A673 (cell line): Measurements from ENCODE around the gene CCDC9. TPM values are rescaled to one million over a fixed set of nuclear protein-coding genes. Genes with fewer than 3 reads are reported as not detected.
"Not testable (repeated sequence)": the region's sequence is repeated elsewhere in the genome, so short reads cannot be mapped to it uniquely, and the experiment has no call there.

ENCODE experiments used
- BruUV-seq: library from RNA; stranded (reverse); fragments of 400-500 nt; replicated peaks from 2 replicates; lab custom pipeline; 2021; lab: Mats Ljungman, UMichigan
- CTCF ChIA-PET: fragments of 300-600 bp; sonication (Branson Sonifier 250); formaldehyde crosslinking; loops from one replicate; lab custom pipeline; 2022; ENCODE audit warnings: antibody characterized with exemption; lab: Charles Lee
- POLR2A ChIA-PET: fragments of 300-600 bp; sonication (Branson Sonifier 250); formaldehyde crosslinking; loops from one replicate; lab custom pipeline; 2022; ENCODE audit warnings: antibody characterized with exemption; ENCODE audit not compliant: low non-redundant PET; lab: Charles Lee
- DNase-seq: peaks from one replicate; pipeline ENCODE4 v3.0.0-alpha.2; 2015; ENCODE audit warnings: low spot score
- H3K27ac ChIP-seq: fragments of 200-600 bp; sonication (generic); 2 replicates; pipeline ENCODE4 v1.5.1; 2016; ENCODE audit warnings: mixed run types, low read depth, mild to moderate bottlenecking, mixed read lengths, antibody characterized with exemption, low read length; ENCODE audit not compliant: poor library complexity, severe bottlenecking
- H3K27me3 ChIP-seq: fragments of 200-600 bp; sonication (generic); replicated peaks from 2 replicates; pipeline ENCODE4 v1.6.1; 2017; ENCODE audit warnings: mixed run types, low read depth, mild to moderate bottlenecking, mixed read lengths, antibody characterized with exemption, low read length; ENCODE audit not compliant: insufficient read depth, poor library complexity
- H3K36me3 ChIP-seq: fragments of 200-600 bp; sonication (generic); 2 replicates; pipeline ENCODE4 v1.6.1; 2016; ENCODE audit warnings: mixed run types, mild to moderate bottlenecking, mixed read lengths, antibody characterized with exemption, low read length; ENCODE audit not compliant: insufficient read depth, poor library complexity, severe bottlenecking
- H3K4me1 ChIP-seq: fragments of 200-600 bp; sonication (generic); 2 replicates; pipeline ENCODE4 v1.6.1; 2017; ENCODE audit warnings: mixed run types, mild to moderate bottlenecking, mixed read lengths, antibody characterized with exemption, low read length; ENCODE audit not compliant: insufficient read depth, poor library complexity, severe bottlenecking
- H3K4me3 ChIP-seq: fragments of 200-600 bp; sonication (generic); 2 replicates; pipeline ENCODE4 v1.5.1; 2016; ENCODE audit warnings: low read depth, mixed run types, mild to moderate bottlenecking, mixed read lengths, low read length; ENCODE audit not compliant: poor library complexity, severe bottlenecking
- H3K9me3 ChIP-seq: fragments of 200-600 bp; sonication (generic); 2 replicates; pipeline ENCODE4 v1.6.1; 2016; ENCODE audit warnings: mixed run types, low read depth, mild to moderate bottlenecking, mixed read lengths, antibody characterized with exemption, low read length; ENCODE audit not compliant: poor library complexity, severe bottlenecking
- EZH2 ChIP-seq: fragments of 200-600 bp; sonication (generic); IDR thresholded peaks from 2 replicates; pipeline ENCODE4 v1.6.1; 2017; ENCODE audit warnings: borderline replicate concordance, low read depth, mild to moderate bottlenecking, mixed read lengths, antibody characterized with exemption, low read length; ENCODE audit not compliant: poor library complexity, severe bottlenecking
- intact Hi-C: fragments of 100-400 bp; cut with micrococcal nuclease; formaldehyde crosslinking; loops from one replicate; pipeline ENCODE4 v1.10.0; 2022; ENCODE audit not compliant: unreplicated experiment
- total RNA-seq: library from RNA; stranded (reverse); gene quantifications from 2 replicates; pipeline ENCODE4 v1.2.3, GENCODE V29; 2021
- TF ChIP-seq, protein P1 (sequence below): fragments of 300-800, 200-600 bp; sonication (generic); conservative IDR thresholded peaks from 2 replicates; pipeline ENCODE4 v1.5.1; 2017; ENCODE audit warnings: low read depth, mild to moderate bottlenecking, antibody characterized with exemption, low read length, moderate library complexity, mixed read lengths

Gene CCDC9
- total RNA-seq, 1 experiment from 2014 or later = 36.4 TPM

DNA sequence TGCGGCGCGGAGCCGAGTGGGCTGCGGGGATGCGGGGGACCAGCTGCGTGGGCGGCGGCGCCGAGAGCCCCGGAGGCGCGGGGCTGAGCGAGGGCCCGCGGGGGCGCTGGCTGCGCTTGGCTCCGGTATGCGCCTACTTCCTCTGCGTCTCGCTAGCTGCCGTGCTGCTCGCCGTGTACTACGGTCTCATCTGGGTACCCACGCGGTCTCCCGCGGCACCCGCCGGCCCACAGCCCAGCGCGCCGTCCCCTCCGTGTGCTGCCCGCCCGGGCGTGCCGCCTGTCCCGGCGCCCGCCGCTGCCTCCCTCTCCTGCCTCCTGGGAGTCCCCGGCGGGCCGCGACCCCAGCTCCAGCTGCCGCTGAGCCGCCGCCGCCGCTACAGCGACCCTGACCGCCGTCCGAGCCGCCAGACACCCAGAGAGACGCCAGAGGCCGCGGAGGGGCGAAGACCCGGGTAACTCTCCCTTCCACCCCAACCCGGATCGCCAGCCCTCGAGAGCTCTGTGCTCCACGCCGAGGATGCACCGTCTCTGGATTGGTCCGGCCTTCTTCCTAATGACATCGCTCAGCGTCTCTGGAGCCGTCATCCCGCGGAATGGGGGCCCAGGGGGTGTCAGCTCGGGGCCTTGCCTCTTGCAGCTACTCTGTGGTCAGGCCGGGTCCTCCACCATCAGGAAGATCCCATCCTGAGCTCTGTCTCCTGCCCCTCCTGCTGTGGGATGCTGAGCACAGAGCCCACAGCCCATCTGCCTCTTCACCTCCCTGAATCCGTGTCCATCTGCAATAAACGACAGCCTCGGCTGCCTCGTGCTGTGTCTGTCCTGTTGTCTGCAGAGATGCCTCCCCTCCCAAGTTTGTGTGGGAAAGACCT is 18.8 kb downstream of the CCDC9 start:
- no TSS peak for BruUV-seq

DNA sequence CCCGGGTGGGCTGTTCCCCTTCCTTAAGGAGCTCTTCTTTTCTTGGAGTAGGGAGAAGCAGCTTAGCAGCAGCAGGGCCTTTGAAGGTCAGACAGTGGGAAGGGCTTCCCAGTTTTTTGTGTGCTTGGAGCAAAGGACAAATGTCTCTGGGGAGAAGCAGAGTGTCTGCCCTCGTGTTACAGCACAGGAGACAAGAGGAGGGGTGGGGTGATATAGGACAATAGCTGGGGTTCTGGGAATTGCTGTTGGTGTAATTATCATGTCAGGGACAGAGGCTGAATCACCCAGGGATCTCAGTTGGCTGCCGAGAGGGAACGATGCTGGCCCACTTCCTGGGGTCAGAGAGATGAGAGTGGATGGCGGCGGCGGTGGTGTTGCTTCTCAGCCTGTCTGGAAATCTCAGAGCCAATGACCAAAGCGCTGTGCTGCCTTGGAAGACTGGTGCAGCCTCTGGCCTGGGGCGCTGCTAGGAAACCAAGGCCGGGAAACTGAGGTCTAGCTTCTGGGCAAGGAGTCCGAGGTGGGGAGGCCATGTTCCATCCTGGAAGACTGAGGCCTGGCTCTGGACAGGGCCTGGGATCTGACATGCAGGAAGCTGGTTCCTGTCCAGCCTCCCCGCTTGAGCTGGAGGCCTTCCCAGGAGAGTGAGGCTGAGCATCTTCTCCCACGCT is 19.6 kb downstream of the CCDC9 start:
- Histone ChIP-seq H3K27me3 (no peaks in the 10 kb centered on the region), H3K36me3 (peaks cover 6% of the 10 kb centered on the region), H3K27ac (no peak overlapping the region), H3K9me3 (no peaks in the 10 kb centered on the region), H3K4me3 (peak overlapping the region; percentile 61), H3K4me1 (peaks cover 17% of the 10 kb centered on the region)
- no peak for TF ChIP-seq EZH2
- TF ChIP-seq, protein P1, sequence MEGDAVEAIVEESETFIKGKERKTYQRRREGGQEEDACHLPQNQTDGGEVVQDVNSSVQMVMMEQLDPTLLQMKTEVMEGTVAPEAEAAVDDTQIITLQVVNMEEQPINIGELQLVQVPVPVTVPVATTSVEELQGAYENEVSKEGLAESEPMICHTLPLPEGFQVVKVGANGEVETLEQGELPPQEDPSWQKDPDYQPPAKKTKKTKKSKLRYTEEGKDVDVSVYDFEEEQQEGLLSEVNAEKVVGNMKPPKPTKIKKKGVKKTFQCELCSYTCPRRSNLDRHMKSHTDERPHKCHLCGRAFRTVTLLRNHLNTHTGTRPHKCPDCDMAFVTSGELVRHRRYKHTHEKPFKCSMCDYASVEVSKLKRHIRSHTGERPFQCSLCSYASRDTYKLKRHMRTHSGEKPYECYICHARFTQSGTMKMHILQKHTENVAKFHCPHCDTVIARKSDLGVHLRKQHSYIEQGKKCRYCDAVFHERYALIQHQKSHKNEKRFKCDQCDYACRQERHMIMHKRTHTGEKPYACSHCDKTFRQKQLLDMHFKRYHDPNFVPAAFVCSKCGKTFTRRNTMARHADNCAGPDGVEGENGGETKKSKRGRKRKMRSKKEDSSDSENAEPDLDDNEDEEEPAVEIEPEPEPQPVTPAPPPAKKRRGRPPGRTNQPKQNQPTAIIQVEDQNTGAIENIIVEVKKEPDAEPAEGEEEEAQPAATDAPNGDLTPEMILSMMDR = no peak
- intact Hi-C loops = no loop called here
- BruUV-seq = TSS peak; percentile 23
- CTCF ChIA-PET = interaction anchor here (1.1 to 1.6 kb wide), 2 partner anchors 11 to 73 kb away, joined by 4 to 12 read pairs; partner anchors contain the start of gene DHX34
- DNase-seq = no peak
- POLR2A ChIA-PET = interaction anchor here (0.5 to 0.6 kb wide), 2 partner anchors 152 to 412 kb away, joined by 4 to 5 read pairs; no protein-coding TSS in a partner anchor

More for the DNA sequence above, 18.8 kb downstream of the CCDC9 start:
- ChIA-PET POLR2A (interaction anchor here (0.5 to 1.1 kb wide), 2 partner anchors 18 to 153 kb away, joined by 5 read pairs; no protein-coding TSS in a partner anchor), CTCF (interaction anchor here (0.6 to 1.6 kb wide), 2 partner anchors 30 to 74 kb away, joined by 4 to 6 read pairs; partner anchors contain the start of gene DHX34)
- DNase-seq = no peak
- intact Hi-C loops = no loop called here
- H3K27ac ChIP-seq = peak overlapping the region; percentile 62
- TF ChIP-seq EZH2 = no peak
- TF ChIP-seq, protein P1 = no peak
- peak overlapping the region; percentile 61 for H3K4me3 ChIP-seq
- H3K4me1 ChIP-seq = peaks cover 17% of the 10 kb centered on the region
- H3K9me3 ChIP-seq = no peaks in the 10 kb centered on the region
- no peaks in the 10 kb centered on the region for H3K27me3 ChIP-seq
- H3K36me3 ChIP-seq = peaks cover 14% of the 10 kb centered on the region

DNA sequence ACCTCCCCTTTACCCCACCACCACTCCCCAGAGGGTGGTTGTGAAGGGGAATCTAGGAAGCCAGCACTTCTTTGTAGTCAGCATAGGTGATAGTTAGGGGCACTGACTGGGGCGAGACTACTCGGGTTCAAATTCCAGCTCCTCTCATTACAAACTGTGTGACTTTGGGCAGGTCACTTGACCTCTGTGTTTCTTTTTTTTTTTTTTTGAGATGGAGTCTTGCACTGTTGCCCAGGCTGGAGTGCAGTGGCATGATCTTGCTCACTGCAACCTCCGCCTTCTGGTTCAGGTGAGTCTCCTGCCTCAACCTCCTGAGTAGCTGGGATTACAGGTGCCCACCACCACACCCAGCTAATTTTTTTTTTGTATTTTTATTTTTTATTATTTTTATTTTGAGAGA is 20.2 kb downstream of the CCDC9 start:
- not testable (repeated sequence) for BruUV-seq, H3K27ac ChIP-seq
- POLR2A ChIA-PET = interaction anchor here (0.6 kb wide), 1 partner anchor 413 kb away, joined by 4 read pairs; no protein-coding TSS in a partner anchor

More for the DNA sequence above, 20.2 kb downstream of the CCDC9 start:
- H3K4me1 ChIP-seq = peaks cover 17% of the 10 kb centered on the region
- H3K27me3 ChIP-seq, intact Hi-C loops, H3K9me3 ChIP-seq, H3K4me3 ChIP-seq, DNase-seq, H3K36me3 ChIP-seq: not testable (repeated sequence)
- CTCF ChIA-PET = interaction anchor here (1.1 to 1.6 kb wide), 2 partner anchors 11 to 72 kb away, joined by 4 to 12 read pairs; partner anchors contain the start of gene DHX34
